Effector memory CD4-positive, alpha-beta T cell (primary cell): Measurements from ENCODE around the gene FASTKD1.
"Not testable (repeated sequence)": the region's sequence is repeated elsewhere in the genome, so short reads cannot be mapped to it uniquely, and the experiment has no call there.

Source experiments
- DNase-seq, 3 donors: peaks; one replicate each; pipeline ENCODE4 v3.0.0-alpha.2; 2020
- H3K27ac ChIP-seq: 2 replicates; pipeline ENCODE4 v1.7.0; 2013; ENCODE audit warnings: mild to moderate bottlenecking, low read length, moderate library complexity; ENCODE audit not compliant: insufficient read depth, poor library complexity, severe bottlenecking
- H3K27me3 ChIP-seq: replicated peaks from 2 replicates; pipeline ENCODE4 v1.7.0; 2013; ENCODE audit warnings: mild to moderate bottlenecking, low read length; ENCODE audit not compliant: insufficient read depth, control insufficient read depth, poor library complexity, severe bottlenecking
- H3K36me3 ChIP-seq: 2 replicates; pipeline ENCODE4 v1.7.0; 2013; ENCODE audit warnings: mild to moderate bottlenecking, low read length, moderate library complexity; ENCODE audit not compliant: control insufficient read depth, insufficient read depth
- H3K4me1 ChIP-seq: 2 replicates; pipeline ENCODE4 v1.7.0; 2013; ENCODE audit warnings: low read length, mild to moderate bottlenecking; ENCODE audit not compliant: control insufficient read depth, insufficient read depth, poor library complexity, severe bottlenecking
- H3K4me3 ChIP-seq: 2 replicates; pipeline ENCODE4 v1.7.0; 2013; ENCODE audit warnings: low read length, low read depth, mild to moderate bottlenecking; ENCODE audit not compliant: insufficient read depth, poor library complexity, severe bottlenecking
- H3K9me3 ChIP-seq: 2 replicates; pipeline ENCODE4 v1.7.0; 2013; ENCODE audit warnings: mild to moderate bottlenecking, low read length, moderate library complexity; ENCODE audit not compliant: control insufficient read depth

FASTKD1 gene

GRCh38 chr2:169572821-169573159, 875 bp downstream of the FASTKD1 start:
- Histone ChIP-seq H3K36me3 (peaks cover 6% of the 10 kb centered on the region), H3K9me3 (no peaks in the 10 kb centered on the region), H3K4me1 (no peaks in the 10 kb centered on the region), H3K27ac (no peak overlapping the region), H3K27me3 (no peaks in the 10 kb centered on the region), H3K4me3 (peak overlapping the region; percentile 75)
- no peak for DNase-seq

- Histone ChIP-seq H3K27me3 (no peaks in the 10 kb centered on the region), H3K27ac (no peak overlapping the region), H3K9me3 (no peaks in the 10 kb centered on the region), H3K4me3 (no peak overlapping the region), H3K36me3 (peaks cover 6% of the 10 kb centered on the region), H3K4me1 (no peaks in the 10 kb centered on the region)
- no peak for DNase-seq
These were observed 1.5 kb downstream of the FASTKD1 start for GRCh38 chr2:169572189-169572588.

- H3K4me3 ChIP-seq, result no peak overlapping the region
- peaks cover 6% of the 10 kb centered on the region for H3K36me3 ChIP-seq
- no peak for DNase-seq
- H3K9me3 ChIP-seq, result no peaks in the 10 kb centered on the region
- no peaks in the 10 kb centered on the region for H3K27me3 ChIP-seq
- no peaks in the 10 kb centered on the region for H3K4me1 ChIP-seq
- no peak overlapping the region for H3K27ac ChIP-seq
These were observed 2.1 kb downstream of the FASTKD1 start for GRCh38 chr2:169571571-169571970.

- not testable (repeated sequence) for H3K27ac ChIP-seq, H3K27me3 ChIP-seq, H3K9me3 ChIP-seq, H3K4me3 ChIP-seq, H3K4me1 ChIP-seq, DNase-seq, H3K36me3 ChIP-seq
These were observed 2.9 kb downstream of the FASTKD1 start for GRCh38 chr2:169570752-169571151.

- H3K4me1 ChIP-seq, result no peaks in the 10 kb centered on the region
- no peak overlapping the region for H3K4me3 ChIP-seq
- no peaks in the 10 kb centered on the region for H3K27me3 ChIP-seq
- H3K36me3 ChIP-seq, result peaks cover 6% of the 10 kb centered on the region
- DNase-seq, result no peak
- no peak overlapping the region for H3K27ac ChIP-seq
- H3K9me3 ChIP-seq, result no peaks in the 10 kb centered on the region
These were observed 3.7 kb downstream of the FASTKD1 start for GRCh38 chr2:169569948-169570347.

- Histone ChIP-seq H3K27me3 (no peaks in the 10 kb centered on the region), H3K4me3 (no peak overlapping the region), H3K4me1 (no peaks in the 10 kb centered on the region), H3K36me3 (peaks cover 9% of the 10 kb centered on the region), H3K27ac (no peak overlapping the region), H3K9me3 (no peaks in the 10 kb centered on the region)
- DNase-seq, result no peak
These were observed 8.0 kb downstream of the FASTKD1 start for GRCh38 chr2:169565686-169566085.

GRCh38 chr2:169562519-169562918, 11.1 kb downstream of the FASTKD1 start:
- no peaks in the 10 kb centered on the region for H3K9me3 ChIP-seq
- no peaks in the 10 kb centered on the region for H3K27me3 ChIP-seq
- H3K36me3 ChIP-seq, result peaks cover 3% of the 10 kb centered on the region
- H3K4me1 ChIP-seq, result no peaks in the 10 kb centered on the region
- no peak overlapping the region for H3K4me3 ChIP-seq
- no peak for DNase-seq
- no peak overlapping the region for H3K27ac ChIP-seq

GRCh38 chr2:169562084-169562483, 11.6 kb downstream of the FASTKD1 start:
- H3K9me3 ChIP-seq, H3K36me3 ChIP-seq, DNase-seq, H3K4me3 ChIP-seq, H3K27ac ChIP-seq, H3K27me3 ChIP-seq, H3K4me1 ChIP-seq: not testable (repeated sequence)

GRCh38 chr2:169561364-169561763, 12.3 kb downstream of the FASTKD1 start:
- no peak overlapping the region for H3K4me3 ChIP-seq
- DNase-seq, result no peak
- no peak overlapping the region for H3K27ac ChIP-seq
- no peaks in the 10 kb centered on the region for H3K27me3 ChIP-seq
- H3K4me1 ChIP-seq, result no peaks in the 10 kb centered on the region
- H3K9me3 ChIP-seq, result no peaks in the 10 kb centered on the region
- H3K36me3 ChIP-seq, result peaks cover 3% of the 10 kb centered on the region

GRCh38 chr2:169546756-169547155, 26.9 kb downstream of the FASTKD1 start:
- Histone ChIP-seq H3K4me1 (no peaks in the 10 kb centered on the region), H3K4me3 (no peak overlapping the region), H3K9me3 (no peaks in the 10 kb centered on the region), H3K27ac (no peak overlapping the region), H3K36me3 (peaks cover 11% of the 10 kb centered on the region), H3K27me3 (no peaks in the 10 kb centered on the region)
- no peak for DNase-seq

GRCh38 chr2:169542433-169542832, 31.2 kb downstream of the FASTKD1 start:
- Histone ChIP-seq H3K36me3 (peaks cover 12% of the 10 kb centered on the region), H3K9me3 (no peaks in the 10 kb centered on the region), H3K4me3 (no peak overlapping the region), H3K4me1 (no peaks in the 10 kb centered on the region), H3K27ac (no peak overlapping the region), H3K27me3 (no peaks in the 10 kb centered on the region)
- no peak for DNase-seq
